Activated CD4-positive, alpha-beta memory T cell treated with anti-CD3 and anti-CD28 coated beads, Interleukin-2, amount 10 ng/mL, durations not matched to agents 7 days and 5 days (primary cell): ENCODE measurements around the gene PHF10. TPM values are rescaled to one million over a fixed set of nuclear protein-coding genes. Genes with fewer than 3 reads are reported as not detected.

ENCODE experiments used
- total RNA-seq, 2 experiments: library from RNA; stranded (reverse); gene quantifications; one replicate each; pipeline ENCODE4 v1.2.3, GENCODE V29; 2021

Gene PHF10
- total RNA-seq, 2 experiments from 2014 or later: 59.9 to 63.6 TPM

Other genes with a start within 250 kb of the PHF10 start
- 10 to 100 TPM; 24.9 to 25.2 TPM for gene WDR27, start 22.5 kb downstream of the PHF10 start, total RNA-seq
- gene C6orf120, start 22.4 kb downstream of the PHF10 start, total RNA-seq: 10 to 100 TPM; 19.2 to 19.6 TPM
- gene DYNLT2, start 27.1 kb upstream of the PHF10 start, total RNA-seq: 1 to 10 TPM; 1.7 to 2.2 TPM
- 10 to 100 TPM; 29.3 to 30.7 TPM for gene ERMARD, start 27.1 kb upstream of the PHF10 start, total RNA-seq